Islet precursor cell (in vitro differentiated cells): ENCODE results near the gene PCED1B.
"Not testable (repeated sequence)": the region's sequence is repeated elsewhere in the genome, so short reads cannot be mapped to it uniquely, and the experiment has no call there.

Experiments used
- DNase-seq: peaks from one replicate; pipeline ENCODE4 v3.0.0-alpha.2; 2018

PCED1B gene

GRCh38 chr12:47242426-47242825, 163.0 kb downstream of the PCED1B start:
- no peak for DNase-seq

- DNase-seq: no peak
These were observed 165.4 kb downstream of the PCED1B start for GRCh38 chr12:47244835-47245234.

- no peak for DNase-seq
These were observed 166.2 kb downstream of the PCED1B start for GRCh38 chr12:47245623-47246022.

DNA sequence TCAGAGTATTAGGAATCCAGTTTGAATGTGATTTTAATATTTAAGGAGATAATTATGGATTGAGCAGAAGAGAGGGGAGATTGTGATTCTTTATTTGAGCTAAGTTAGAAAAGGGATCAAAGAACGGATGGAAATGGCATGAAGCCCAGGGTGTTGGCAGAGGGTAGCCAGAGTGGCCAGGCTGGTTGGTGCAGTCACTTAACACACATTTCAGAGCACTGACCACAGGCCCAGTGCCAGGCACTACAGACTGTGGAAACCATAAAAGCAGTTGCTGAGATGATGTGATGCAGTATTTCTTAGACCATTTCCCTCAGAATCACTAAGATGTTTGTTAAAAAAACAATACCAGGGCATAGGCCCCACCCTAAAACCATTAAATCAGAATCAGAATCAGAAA, 168.0 kb downstream of the PCED1B start:
- DNase-seq: no peak

GRCh38 chr12:47249082-47249481, 169.7 kb downstream of the PCED1B start:
- DNase-seq: no peak

GRCh38 chr12:47249719-47250357, 170.4 kb downstream of the PCED1B start:
- peak; percentile 88 for DNase-seq

DNA sequence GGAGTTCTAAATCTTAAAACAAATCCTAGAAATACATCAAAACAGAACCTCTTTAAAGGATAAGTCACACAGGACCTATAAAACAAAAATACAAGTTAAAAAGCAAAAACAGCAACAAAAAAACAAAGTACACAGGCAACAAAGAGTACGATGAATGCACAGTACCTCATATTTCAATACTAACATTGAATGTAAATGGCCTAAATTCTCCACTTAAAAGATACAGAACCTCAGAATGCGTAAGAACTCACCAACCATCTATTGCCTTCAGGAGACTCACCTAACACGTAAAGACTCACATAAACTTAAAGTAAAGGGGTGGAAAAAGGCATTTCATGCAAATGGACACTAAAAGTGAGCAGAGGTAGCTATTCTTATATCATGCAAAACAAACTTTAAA, 172.5 kb downstream of the PCED1B start:
- DNase-seq: no peak

GRCh38 chr12:47264951-47265350, 185.5 kb downstream of the PCED1B start:
- no peak for DNase-seq

DNA sequence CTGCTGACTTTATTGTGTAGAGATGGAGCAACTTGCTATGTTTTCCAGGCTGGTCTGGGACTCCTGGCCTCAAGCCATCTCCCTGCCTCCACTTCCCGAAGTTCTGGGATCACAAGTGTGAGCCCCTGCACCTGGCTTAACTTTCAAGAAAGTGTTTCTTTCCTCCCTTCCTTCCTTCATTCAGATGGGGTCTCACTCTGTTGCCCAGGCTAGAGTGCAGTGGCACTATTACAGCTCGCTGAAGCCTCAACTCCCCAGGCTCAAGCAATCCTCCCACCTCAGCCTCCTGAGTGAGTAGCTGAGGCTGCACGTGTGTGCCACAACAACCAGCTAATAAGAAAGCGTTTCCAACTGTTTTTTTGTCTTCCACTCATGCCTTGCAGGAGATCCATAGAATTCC, 186.0 kb downstream of the PCED1B start:
- DNase-seq: no peak

DNA sequence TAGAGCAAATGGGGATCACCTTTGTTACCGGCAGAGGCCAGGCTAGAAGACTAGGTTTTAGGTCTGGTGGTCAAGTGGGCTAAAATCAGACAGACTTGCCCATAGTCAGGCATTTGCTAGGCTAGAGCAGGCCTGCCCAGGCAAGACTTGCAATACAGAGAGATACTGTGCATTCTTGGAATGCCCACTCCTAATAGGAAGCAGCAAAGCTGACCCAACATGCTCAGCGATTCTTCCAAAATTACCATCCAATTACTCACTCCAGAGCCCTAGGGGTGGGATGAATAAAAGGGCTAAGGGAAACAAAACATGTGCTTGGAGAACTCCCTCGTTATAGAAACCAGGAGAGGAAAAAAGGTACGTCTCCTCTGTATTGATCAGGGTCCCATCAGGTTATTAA, 188.2 kb downstream of the PCED1B start:
- peak; percentile 82 for DNase-seq

GRCh38 chr12:47268501-47269454, 189.4 kb downstream of the PCED1B start:
- no peak for DNase-seq

- DNase-seq: no peak
These were observed 190.5 kb downstream of the PCED1B start for GRCh38 chr12:47269916-47270315.

- DNase-seq: no peak
These were observed 191.6 kb downstream of the PCED1B start for GRCh38 chr12:47270782-47271664.

- DNase-seq: no peak
These were observed 192.4 kb downstream of the PCED1B start for GRCh38 chr12:47271800-47272239.

DNA sequence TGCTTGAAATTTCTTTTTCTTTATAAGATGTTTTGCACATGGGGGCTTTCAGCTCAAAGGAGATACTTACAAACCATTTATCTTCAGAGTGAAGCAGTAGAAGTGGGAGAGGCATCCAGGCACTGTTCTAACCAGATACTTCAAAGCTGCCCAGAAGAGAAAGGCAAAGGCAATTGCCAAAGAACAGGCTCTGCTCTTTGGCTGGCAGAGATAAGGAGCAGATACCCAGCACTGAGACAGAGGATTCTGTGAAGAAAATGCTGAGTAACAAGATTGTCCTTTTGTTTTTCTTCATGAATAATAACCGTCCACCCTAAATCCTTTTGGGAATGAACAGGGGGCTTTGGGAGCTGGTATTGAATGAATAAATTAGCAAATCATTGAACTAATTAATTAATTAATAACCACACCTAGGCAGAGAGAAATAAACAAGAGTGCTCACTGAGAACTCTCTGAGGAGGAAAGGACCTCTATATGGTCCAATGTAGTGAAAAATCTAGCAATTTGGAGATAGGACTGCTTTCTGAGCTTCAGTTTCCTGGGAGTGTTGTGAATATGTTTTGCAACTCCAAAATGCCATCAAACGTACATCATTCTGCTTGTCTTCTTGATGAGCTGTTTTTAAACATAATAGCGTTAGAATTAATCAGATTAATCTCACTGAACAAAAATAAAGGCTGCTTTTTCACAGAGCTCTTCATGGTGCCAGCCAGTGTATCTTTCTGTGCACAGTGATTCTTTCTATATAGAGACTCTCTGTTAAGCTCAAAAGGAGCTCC, 193.2 kb downstream of the PCED1B start:
- peak; percentile 68 for DNase-seq

DNA sequence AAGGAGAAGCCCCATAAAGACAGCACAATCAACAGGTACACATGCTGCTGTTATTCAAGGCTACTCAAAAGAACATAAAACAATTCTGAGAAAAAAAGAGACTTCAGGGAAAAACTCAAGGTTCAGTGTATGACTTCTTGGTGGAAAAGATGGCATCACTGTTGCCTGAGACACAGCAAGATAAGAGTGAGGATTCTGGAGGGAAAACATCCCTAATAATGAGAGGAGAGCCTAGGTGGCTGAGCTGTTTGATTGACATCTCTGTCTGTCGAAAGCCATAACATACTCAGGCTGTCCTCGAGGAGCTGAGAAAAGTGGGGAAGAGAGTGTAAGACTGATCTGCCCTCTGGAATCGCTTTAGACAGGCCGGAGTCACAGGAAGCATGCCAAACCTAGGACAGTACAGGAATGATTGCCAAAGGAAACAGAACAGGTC, 193.8 kb downstream of the PCED1B start:
- DNase-seq: peak; percentile 64

- DNase-seq: no peak
These were observed 195.3 kb downstream of the PCED1B start for GRCh38 chr12:47274760-47275159.

- DNase-seq: no peak
These were observed 196.8 kb downstream of the PCED1B start for GRCh38 chr12:47276253-47276620.

DNA sequence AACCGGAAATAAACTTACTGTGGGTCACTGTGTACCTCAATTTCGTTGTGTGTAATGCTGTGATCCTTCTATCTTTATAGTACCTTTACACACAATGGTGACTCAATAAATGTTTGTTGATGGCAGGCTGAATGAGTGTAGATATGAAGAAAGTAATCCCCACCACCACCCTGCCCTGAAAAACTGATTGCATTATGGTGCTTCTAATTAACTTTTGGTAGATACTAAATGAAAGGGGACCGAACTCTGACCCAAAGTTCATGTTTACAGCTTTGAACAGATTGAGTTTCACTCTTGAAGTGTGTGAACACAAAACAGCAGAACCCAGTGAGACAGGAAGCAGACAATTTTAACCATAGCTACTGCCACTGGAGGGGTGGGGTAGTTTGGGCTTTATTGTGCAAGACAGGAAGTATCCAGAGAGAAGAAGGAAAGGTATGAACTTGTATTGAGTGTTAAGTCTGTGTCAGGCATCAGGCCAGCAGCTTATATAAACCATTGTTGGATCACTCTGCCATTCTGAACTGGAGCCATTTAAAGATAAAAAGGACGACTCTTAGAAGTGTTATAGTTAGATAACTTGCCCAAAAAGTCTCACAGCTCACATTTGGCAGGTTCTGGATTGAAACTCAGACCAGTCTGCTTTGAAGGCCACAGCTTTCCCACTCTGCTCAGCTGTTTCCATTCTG, 197.3 kb downstream of the PCED1B start:
- DNase-seq: peak; percentile 73

DNA sequence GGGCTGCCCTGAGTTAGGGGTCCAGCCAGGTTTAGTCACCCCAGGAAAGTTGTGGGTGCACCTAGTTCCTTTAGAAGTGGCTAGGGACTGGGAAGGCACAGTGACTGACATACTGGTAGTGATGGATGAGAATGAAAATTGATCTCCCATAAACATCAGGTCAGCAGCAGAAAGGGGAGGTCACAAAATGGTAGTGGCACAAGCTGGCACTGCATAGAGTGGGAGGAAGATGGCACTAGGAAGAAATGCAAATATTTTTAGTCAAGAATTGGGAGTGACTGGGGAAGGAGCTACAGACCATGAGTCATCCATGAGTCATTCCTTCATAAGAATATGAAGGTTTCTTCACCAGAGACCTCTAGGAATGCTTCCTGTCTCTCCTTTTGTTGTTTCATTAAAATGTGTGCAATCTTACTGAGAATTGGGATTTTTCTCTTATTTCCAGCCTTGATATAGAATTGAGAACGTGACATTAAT, 198.6 kb downstream of the PCED1B start:
- no peak for DNase-seq

- DNase-seq: not testable (repeated sequence)
These were observed 200.3 kb downstream of the PCED1B start for GRCh38 chr12:47279758-47280157.
